GM23338 (cell line): ENCODE results near the gene SYTL1.

ENCODE experiments used
- CREB1 ChIP-seq: fragments of 250-450 bp; sonication (Bioruptor Pico); IDR thresholded peaks from 2 replicates; pipeline ENCODE4 v1.5.0; 2020; ENCODE audit warnings: low read depth, mild to moderate bottlenecking, moderate library complexity
- EZH2 ChIP-seq: fragments of 200-600 bp; sonication (generic); IDR thresholded peaks from one replicate; pipeline ENCODE4 v1.8.0; 2017; ENCODE audit warnings: antibody characterized with exemption, mild to moderate bottlenecking, low read depth; ENCODE audit not compliant: unreplicated experiment
- EZH2phosphoT487 ChIP-seq: fragments of 200-600 bp; sonication (generic); IDR thresholded peaks from one replicate; pipeline ENCODE4 v1.8.1; 2018; ENCODE audit warnings: antibody characterized with exemption; ENCODE audit not compliant: unreplicated experiment
- JUNB ChIP-seq: IDR thresholded peaks from one replicate; pipeline ENCODE4 v1.6.1; 2016; ENCODE audit warnings: antibody characterized with exemption; ENCODE audit not compliant: unreplicated experiment
- POLR2AphosphoS5 ChIP-seq: IDR thresholded peaks from 2 replicates; pipeline ENCODE4 v1.6.1; 2016; ENCODE audit warnings: antibody characterized with exemption, low read depth
- ZNF114 ChIP-seq: fragments of 250-450 bp; sonication (Bioruptor Pico); IDR thresholded peaks from 2 replicates; pipeline ENCODE4 v1.5.0; 2020; ENCODE audit warnings: mild to moderate bottlenecking, moderate library complexity
- ZNF331 ChIP-seq: fragments of 250-450 bp; sonication (Bioruptor Pico); IDR thresholded peaks from 2 replicates; pipeline ENCODE4 v1.5.0; 2020; ENCODE audit warnings: low read depth, mild to moderate bottlenecking, moderate library complexity
- ZNF462 ChIP-seq: fragments of 250-450 bp; sonication (Bioruptor Pico); IDR thresholded peaks from 2 replicates; pipeline ENCODE4 v1.5.0; 2020; ENCODE audit warnings: mild to moderate bottlenecking, moderate library complexity
- TF ChIP-seq, protein P1 (sequence below), 2 experiments: fragments of 200-600 bp in 1 of 2; sonication (generic) in 1 of 2; conservative IDR thresholded peaks; 2 replicates each; pipeline versions ENCODE4 v1.5.1 to v1.6.1; 2016 to 2017; ENCODE audit warnings: antibody characterized with exemption in 2 of 2, low read depth in 2 of 2, mild to moderate bottlenecking in 2 of 2, moderate library complexity in 1 of 2
- TF ChIP-seq, protein P2 (sequence below): IDR thresholded peaks from one replicate; pipeline ENCODE4 v1.6.1; 2018; ENCODE audit warnings: antibody characterized with exemption; ENCODE audit not compliant: unreplicated experiment

- TF ChIP-seq JUNB (no peak), EZH2 (no peak), EZH2phosphoT487 (no peak), ZNF331 (CRISPR knock-in tag) (no peak), POLR2AphosphoS5 (no peak), CREB1 (CRISPR knock-in tag) (no peak), ZNF114 (CRISPR knock-in tag) (no peak), ZNF462 (CRISPR knock-in tag) (no peak)
- TF ChIP-seq, protein P1, sequence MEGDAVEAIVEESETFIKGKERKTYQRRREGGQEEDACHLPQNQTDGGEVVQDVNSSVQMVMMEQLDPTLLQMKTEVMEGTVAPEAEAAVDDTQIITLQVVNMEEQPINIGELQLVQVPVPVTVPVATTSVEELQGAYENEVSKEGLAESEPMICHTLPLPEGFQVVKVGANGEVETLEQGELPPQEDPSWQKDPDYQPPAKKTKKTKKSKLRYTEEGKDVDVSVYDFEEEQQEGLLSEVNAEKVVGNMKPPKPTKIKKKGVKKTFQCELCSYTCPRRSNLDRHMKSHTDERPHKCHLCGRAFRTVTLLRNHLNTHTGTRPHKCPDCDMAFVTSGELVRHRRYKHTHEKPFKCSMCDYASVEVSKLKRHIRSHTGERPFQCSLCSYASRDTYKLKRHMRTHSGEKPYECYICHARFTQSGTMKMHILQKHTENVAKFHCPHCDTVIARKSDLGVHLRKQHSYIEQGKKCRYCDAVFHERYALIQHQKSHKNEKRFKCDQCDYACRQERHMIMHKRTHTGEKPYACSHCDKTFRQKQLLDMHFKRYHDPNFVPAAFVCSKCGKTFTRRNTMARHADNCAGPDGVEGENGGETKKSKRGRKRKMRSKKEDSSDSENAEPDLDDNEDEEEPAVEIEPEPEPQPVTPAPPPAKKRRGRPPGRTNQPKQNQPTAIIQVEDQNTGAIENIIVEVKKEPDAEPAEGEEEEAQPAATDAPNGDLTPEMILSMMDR (conservative IDR thresholded peaks at IDR 0.05; ENCODE audit: low read depth in 2 of 2), result no peak
- TF ChIP-seq, protein P2, sequence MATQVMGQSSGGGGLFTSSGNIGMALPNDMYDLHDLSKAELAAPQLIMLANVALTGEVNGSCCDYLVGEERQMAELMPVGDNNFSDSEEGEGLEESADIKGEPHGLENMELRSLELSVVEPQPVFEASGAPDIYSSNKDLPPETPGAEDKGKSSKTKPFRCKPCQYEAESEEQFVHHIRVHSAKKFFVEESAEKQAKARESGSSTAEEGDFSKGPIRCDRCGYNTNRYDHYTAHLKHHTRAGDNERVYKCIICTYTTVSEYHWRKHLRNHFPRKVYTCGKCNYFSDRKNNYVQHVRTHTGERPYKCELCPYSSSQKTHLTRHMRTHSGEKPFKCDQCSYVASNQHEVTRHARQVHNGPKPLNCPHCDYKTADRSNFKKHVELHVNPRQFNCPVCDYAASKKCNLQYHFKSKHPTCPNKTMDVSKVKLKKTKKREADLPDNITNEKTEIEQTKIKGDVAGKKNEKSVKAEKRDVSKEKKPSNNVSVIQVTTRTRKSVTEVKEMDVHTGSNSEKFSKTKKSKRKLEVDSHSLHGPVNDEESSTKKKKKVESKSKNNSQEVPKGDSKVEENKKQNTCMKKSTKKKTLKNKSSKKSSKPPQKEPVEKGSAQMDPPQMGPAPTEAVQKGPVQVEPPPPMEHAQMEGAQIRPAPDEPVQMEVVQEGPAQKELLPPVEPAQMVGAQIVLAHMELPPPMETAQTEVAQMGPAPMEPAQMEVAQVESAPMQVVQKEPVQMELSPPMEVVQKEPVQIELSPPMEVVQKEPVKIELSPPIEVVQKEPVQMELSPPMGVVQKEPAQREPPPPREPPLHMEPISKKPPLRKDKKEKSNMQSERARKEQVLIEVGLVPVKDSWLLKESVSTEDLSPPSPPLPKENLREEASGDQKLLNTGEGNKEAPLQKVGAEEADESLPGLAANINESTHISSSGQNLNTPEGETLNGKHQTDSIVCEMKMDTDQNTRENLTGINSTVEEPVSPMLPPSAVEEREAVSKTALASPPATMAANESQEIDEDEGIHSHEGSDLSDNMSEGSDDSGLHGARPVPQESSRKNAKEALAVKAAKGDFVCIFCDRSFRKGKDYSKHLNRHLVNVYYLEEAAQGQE, result no peak
Observed at GRCh38 chr1:27381969-27382762, 40.3 kb downstream of the SYTL1 start.
